ENCODE results near the gene CAPZB.

- TF ChIP-seq POU6F1 (CRISPR knock-in tag; IDR thresholded peaks at IDR 0.05; ENCODE audit: borderline replicate concordance, low read depth) (no peak), ZFP30 (CRISPR knock-in tag; IDR thresholded peaks at IDR 0.05) (no peak), SNAI2 (CRISPR knock-in tag; IDR thresholded peaks at IDR 0.05) (no peak), ZNF70 (CRISPR knock-in tag; IDR thresholded peaks at IDR 0.05) (no peak), PATZ1 (CRISPR knock-in tag; IDR thresholded peaks at IDR 0.05; ENCODE audit: borderline replicate concordance) (no peak), ESRRG (CRISPR knock-in tag; IDR thresholded peaks at IDR 0.05) (no peak)
Observed at GRCh38 chr1:19412654-19413053, 72.7 kb downstream of the CAPZB start.

Data from SK-N-SH treated with all-trans-retinoic acid at 6 μM for 48 hours (cell line).